Measurements from ENCODE around the gene CNTFR. TPM values are rescaled to one million over a fixed set of nuclear protein-coding genes. Genes with fewer than 3 reads are reported as not detected.

The CNTFR gene
- total RNA-seq, 1 donor from 2014 or later: 4.7 TPM

- Histone ChIP-seq H3K27ac (no peak overlapping the region), H3K27me3 (no peaks in the 10 kb centered on the region), H3K4me1 (no peaks in the 10 kb centered on the region), H3K36me3 (no peaks in the 10 kb centered on the region), H3K4me3 (no peak overlapping the region), H3K9me3 (no peaks in the 10 kb centered on the region)
- intact Hi-C loops (cut with DNase I): no loop called here
- DNase-seq (ENCODE audit: low spot score in 2 of 2): peak in 1 of 2 donors; percentile 60
- TF ChIP-seq CTCF (IDR thresholded peaks at IDR 0.05): no peak
These were observed 36.0 kb downstream of the CNTFR start for GRCh38 chr9:34553511-34554021.

GRCh38 chr9:34552986-34553385, 36.5 kb downstream of the CNTFR start:
- TF ChIP-seq CTCF (IDR thresholded peaks at IDR 0.05): no peak
- H3K9me3 ChIP-seq: no peaks in the 10 kb centered on the region
- H3K27ac ChIP-seq: no peak overlapping the region
- H3K4me3 ChIP-seq: no peak overlapping the region
- H3K4me1 ChIP-seq: no peaks in the 10 kb centered on the region
- H3K36me3 ChIP-seq: no peaks in the 10 kb centered on the region
- no peaks in the 10 kb centered on the region for H3K27me3 ChIP-seq
- intact Hi-C loops (cut with DNase I): no loop called here
- peak in 1 of 2 donors; percentile 25 for DNase-seq (ENCODE audit: low spot score in 2 of 2)

DNA sequence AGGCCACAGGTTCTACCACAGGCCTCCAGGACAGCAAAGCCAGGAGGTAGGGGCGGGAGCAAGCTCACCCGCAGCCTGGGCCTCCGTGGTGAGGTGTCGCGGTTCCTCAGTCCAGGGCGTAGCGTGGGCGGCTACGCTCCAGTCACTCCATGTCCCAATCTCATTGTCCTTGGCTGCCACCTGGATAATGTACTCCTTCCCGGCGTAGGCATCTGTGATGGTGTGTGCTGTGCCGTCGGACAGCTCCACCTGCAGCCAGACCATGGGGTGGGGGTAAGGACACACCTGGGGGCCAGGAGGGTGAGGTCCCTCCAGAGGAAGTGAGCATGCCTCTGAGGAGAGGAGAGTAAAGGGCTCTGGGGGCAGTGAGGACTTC, 36.9 kb downstream of the CNTFR start:
- Histone ChIP-seq H3K27me3 (no peaks in the 10 kb centered on the region), H3K27ac (no peak overlapping the region), H3K4me3 (no peak overlapping the region), H3K4me1 (no peaks in the 10 kb centered on the region), H3K36me3 (no peaks in the 10 kb centered on the region), H3K9me3 (no peaks in the 10 kb centered on the region)
- TF ChIP-seq CTCF (IDR thresholded peaks at IDR 0.05): no peak
- DNase-seq (ENCODE audit: low spot score in 2 of 2): peak in 1 of 2 donors; percentile 38
- intact Hi-C loops (cut with DNase I): no loop called here

GRCh38 chr9:34551751-34552605, 37.5 kb downstream of the CNTFR start:
- H3K4me3 ChIP-seq: no peak overlapping the region
- no peak for TF ChIP-seq CTCF (IDR thresholded peaks at IDR 0.05)
- H3K9me3 ChIP-seq: no peaks in the 10 kb centered on the region
- H3K27ac ChIP-seq: no peak overlapping the region
- H3K36me3 ChIP-seq: no peaks in the 10 kb centered on the region
- DNase-seq (ENCODE audit: low spot score in 2 of 2): peak in 1 of 2 donors; percentile 58
- H3K4me1 ChIP-seq: no peaks in the 10 kb centered on the region
- H3K27me3 ChIP-seq: no peaks in the 10 kb centered on the region
- intact Hi-C loops (cut with DNase I): no loop called here

- TF ChIP-seq CTCF (IDR thresholded peaks at IDR 0.05): no peak
These were observed 38.7 kb downstream of the CNTFR start for GRCh38 chr9:34550681-34551270.

More at GRCh38 chr9:34550681-34551270, 38.7 kb downstream of the CNTFR start:
- peak in 1 of 2 donors; percentile 28 for DNase-seq (ENCODE audit: low spot score in 2 of 2)
- no peaks in the 10 kb centered on the region for H3K4me1 ChIP-seq
- no peak overlapping the region for H3K4me3 ChIP-seq
- no peaks in the 10 kb centered on the region for H3K36me3 ChIP-seq
- no peak overlapping the region for H3K27ac ChIP-seq
- intact Hi-C loops (cut with DNase I): no loop called here
- no peaks in the 10 kb centered on the region for H3K27me3 ChIP-seq
- no peaks in the 10 kb centered on the region for H3K9me3 ChIP-seq
